GM19372 (cell line): ENCODE measurements around the gene PSENEN.
"Not testable (repeated sequence)": the region's sequence is repeated elsewhere in the genome, so short reads cannot be mapped to it uniquely, and the experiment has no call there.

Experiments used
- ATAC-seq: cut with Tn5 transposase; IDR thresholded peaks from one replicate; pipeline ENCODE4 v1.9.1; 2021; ENCODE audit warnings: mild to moderate bottlenecking, low read depth, moderate library complexity; ENCODE audit not compliant: unreplicated experiment

The PSENEN gene

DNA sequence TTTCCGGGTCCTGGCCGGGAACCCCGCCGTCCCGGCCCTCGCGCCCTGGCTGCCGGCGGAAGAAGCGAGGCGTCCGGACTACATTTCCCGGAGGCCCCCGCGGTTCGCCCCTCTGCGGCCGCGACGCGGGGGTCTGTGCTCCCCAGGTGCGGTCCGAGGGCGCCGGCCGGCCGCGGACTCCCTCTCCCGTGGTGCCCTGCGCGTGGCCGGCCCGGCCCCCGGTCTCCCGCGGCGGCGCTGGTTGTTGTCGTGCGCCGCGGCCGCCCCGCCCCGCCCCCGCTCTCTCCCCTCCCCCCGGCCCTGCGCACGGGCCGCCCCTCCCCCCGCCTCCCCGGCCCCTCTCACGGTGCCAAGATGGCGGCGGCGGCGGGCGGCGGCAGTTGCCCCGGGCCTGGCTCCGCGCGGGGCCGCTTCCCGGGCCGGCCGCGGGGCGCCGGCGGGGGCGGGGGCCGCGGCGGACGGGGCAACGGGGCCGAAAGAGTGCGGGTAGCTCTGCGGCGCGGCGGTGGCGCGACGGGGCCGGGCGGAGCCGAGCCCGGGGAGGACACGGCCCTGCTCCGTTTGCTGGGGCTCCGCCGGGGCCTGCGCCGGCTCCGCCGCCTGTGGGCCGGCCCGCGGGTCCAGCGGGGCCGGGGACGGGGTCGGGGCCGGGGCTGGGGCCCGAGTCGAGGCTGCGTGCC, 27.6 kb upstream of the PSENEN start, which contains the start of gene KMT2B:
KMT2B (plus strand) TSS at position 339 of the 680 bp plus-strand sequence; CDS start at position 355, 16 bp downstream.
- ATAC-seq = peak; percentile 58

DNA sequence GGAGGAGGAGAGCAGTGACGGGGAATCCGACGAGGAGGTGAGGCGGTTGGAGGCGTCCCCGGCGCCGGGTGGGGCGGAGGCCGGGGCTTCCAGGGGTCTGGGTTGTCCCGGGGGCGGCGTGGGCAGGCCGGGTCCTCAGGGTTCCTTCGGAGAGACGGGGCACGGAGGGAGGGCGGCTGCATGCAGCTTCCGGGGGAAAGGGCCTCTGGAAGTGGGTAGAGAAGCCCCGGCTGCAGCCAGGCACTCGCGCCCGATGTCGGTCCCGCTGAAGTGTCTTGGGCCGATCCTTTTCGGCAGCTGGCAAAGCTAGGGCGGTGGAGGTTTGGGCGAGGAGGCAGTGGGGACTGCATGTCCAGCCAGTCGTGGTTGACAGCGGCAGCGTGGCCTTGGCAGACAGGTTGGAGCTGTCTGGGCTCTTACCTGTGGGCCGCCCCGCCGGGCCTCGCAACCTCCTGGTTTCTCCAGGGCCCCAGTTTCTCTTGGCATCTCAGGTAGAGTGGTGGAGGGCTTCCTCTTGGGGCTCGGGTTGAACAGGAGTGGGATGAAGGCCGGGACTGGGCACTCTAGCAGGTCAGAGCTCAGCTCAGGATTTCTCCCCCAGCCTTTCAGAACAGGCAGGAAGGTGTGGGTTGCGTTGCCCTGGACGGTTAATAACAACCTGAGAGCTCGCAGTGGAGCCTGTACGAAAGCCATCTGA, 27.0 kb upstream of the PSENEN start:
- ATAC-seq = no peak

GRCh38 chr19:35719402-35720162, 25.9 kb upstream of the PSENEN start:
- ATAC-seq = no peak

DNA sequence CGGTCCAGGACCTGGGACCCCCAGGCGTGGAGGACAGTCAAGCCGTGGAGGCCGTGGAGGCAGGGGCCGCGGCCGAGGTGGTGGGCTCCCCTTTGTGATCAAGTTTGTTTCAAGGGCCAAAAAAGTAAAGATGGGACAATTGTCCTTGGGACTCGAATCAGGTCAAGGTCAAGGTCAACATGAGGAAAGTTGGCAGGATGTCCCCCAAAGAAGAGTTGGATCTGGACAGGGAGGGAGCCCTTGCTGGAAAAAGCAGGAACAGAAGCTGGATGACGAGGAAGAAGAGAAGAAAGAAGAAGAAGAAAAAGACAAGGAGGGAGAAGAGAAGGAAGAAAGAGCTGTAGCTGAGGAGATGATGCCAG, 25.3 kb upstream of the PSENEN start:
- ATAC-seq = no peak

DNA sequence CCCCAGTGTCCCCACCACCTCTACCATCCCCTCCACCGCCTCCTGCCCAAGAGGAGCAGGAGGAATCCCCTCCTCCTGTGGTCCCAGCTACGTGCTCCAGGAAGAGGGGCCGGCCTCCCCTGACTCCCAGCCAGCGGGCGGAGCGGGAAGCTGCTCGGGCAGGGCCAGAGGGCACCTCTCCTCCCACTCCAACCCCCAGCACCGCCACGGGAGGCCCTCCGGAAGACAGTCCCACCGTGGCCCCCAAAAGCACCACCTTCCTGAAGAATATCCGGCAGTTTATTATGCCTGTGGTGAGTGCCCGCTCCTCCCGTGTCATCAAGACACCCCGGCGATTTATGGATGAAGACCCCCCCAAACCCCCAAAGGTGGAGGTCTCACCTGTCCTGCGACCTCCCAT, 24.8 kb upstream of the PSENEN start:
- ATAC-seq = no peak

DNA sequence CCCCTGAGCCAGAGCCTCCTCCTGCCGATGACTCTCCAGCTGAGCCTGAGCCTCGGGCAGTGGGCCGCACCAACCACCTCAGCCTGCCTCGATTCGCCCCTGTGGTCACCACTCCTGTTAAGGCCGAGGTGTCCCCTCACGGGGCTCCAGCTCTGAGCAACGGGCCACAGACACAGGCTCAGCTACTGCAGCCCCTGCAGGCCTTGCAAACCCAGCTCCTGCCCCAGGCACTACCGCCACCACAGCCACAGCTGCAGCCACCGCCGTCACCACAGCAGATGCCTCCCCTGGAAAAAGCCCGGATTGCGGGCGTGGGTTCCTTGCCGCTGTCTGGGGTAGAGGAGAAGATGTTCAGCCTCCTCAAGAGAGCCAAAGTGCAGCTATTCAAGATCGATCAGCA, 24.1 kb upstream of the PSENEN start:
- no peak for ATAC-seq

DNA sequence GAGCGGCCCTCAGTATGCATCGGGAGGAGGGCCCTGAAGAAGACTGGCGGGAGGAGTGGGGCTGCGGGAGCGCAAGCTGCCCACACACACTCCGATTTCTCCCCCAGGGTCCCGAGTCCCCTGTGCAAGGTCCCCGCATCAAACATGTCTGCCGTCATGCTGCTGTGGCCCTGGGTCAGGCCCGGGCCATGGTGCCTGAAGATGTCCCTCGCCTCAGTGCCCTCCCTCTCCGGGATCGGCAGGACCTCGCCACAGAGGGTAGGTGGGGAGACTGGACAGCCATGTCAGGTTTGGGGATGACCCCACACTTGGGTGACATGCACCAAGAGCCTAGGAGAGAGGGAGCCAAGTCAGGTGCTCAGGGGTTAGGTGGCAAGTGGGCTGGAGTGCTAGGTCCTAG, 23.0 kb upstream of the PSENEN start:
- no peak for ATAC-seq

DNA sequence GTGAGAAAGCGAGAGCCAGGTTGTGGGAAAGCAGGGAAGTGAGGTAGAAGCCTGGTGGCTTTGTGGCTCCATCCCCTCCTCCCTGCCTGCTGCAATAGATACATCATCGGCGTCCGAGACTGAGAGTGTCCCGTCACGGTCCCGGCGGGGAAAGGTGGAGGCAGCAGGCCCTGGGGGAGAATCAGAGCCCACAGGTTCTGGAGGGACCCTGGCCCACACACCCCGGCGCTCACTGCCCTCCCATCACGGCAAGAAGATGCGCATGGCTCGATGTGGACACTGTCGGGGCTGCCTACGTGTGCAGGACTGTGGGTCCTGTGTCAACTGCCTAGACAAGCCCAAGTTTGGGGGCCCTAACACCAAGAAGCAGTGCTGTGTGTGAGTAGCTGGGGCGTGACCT, 22.6 kb upstream of the PSENEN start:
- ATAC-seq = no peak

DNA sequence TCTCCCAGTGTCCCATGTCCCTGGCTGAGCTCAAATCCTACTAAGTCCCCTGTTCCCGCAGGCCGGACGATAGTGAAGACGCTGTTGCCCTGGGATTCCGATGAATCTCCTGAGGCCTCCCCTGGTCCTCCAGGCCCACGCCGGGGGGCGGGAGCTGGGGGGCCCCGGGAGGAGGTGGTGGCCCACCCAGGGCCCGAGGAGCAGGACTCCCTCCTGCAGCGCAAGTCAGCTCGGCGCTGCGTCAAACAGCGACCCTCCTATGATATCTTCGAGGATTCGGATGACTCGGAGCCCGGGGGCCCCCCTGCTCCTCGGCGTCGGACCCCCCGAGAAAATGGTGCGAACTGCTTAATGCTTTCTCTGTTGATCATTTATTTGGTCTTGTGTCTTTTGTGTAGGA, 21.8 kb upstream of the PSENEN start:
- no peak for ATAC-seq

GRCh38 chr19:35724132-35724531, 21.3 kb upstream of the PSENEN start:
- ATAC-seq = not testable (repeated sequence)

GRCh38 chr19:35724560-35724959, 20.9 kb upstream of the PSENEN start:
- no peak for ATAC-seq

- no peak for ATAC-seq
Measured at GRCh38 chr19:35725216-35725861, 20.1 kb upstream of the PSENEN start.

DNA sequence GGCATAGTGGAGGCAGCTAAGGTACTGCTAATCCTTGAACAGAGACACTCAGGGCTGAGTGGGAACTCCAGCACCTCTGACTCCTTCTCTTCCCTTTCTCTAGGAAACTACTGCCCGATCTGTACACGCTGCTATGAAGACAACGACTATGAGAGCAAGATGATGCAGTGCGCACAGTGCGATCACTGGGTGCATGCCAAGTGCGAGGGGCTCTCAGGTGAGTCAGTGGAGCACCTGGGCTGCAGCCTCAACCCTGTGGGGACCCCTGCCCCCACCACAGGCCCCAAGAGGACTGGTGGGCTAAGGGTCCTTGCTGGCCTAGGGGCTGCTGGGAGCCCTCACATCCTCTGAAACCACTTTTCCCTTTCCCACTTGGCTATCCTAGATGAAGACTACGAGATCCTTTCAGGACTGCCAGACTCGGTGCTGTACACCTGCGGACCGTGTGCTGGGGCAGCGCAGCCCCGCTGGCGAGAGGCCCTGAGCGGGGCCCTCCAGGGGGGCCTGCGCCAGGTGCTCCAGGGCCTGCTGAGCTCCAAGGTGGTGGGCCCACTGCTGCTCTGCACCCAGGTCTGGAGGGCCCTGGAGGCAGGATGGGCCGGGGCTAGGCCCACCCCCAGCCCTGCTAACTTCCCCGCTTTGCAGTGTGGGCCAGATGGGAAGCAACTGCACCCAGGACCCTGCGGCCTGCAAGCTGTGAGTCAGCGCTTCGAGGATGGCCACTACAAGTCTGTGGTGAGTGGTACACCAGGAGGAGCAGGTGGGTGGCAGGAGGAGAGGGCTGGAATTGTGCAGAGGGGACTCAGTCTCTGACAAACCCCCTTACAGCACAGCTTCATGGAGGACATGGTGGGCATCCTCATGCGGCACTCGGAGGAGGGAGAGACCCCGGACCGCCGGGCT, 18.1 kb upstream of the PSENEN start:
- no peak for ATAC-seq

- ATAC-seq = no peak
Measured at GRCh38 chr19:35727956-35728706, 17.3 kb upstream of the PSENEN start.

GRCh38 chr19:35729021-35729420, 16.4 kb upstream of the PSENEN start:
- no peak for ATAC-seq

- ATAC-seq = no peak
Measured at GRCh38 chr19:35729763-35730162, 15.7 kb upstream of the PSENEN start.

DNA sequence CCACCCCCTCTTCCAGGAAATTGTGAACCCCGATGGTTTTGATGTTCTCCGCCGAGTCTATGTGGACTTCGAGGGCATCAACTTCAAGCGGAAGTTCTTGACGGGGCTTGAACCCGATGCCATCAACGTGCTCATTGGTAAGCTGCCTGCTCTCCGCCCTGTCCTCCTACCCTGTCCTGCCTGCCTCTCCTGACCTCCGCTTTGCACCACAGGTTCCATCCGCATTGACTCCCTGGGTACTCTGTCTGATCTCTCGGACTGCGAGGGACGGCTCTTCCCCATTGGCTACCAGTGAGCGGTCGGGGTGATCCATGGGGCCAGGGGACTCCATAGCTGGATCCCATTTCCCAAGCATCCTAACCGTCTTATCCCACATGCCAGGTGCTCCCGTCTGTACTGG, 15.1 kb upstream of the PSENEN start:
- no peak for ATAC-seq

DNA sequence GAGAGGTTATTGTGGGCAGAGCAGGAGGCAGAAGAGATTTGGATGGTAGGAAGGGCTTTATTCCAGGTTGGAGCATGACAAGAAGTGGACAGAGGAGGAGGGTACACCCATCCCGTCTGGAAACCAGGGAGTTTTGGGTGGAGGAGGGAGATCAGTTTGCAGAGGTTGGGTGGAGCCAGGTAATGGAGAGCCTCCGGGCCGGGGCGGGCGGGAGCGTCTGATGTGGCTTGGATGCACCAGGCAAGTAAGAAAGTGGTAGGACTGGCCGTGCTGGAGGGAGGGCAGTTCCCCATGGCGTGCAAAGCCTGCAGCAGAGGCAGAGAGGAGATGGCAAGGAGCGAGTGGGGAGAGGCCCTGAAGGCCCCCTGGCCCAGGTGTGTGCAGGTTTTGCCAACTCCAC, 14.1 kb upstream of the PSENEN start:
- no peak for ATAC-seq

DNA sequence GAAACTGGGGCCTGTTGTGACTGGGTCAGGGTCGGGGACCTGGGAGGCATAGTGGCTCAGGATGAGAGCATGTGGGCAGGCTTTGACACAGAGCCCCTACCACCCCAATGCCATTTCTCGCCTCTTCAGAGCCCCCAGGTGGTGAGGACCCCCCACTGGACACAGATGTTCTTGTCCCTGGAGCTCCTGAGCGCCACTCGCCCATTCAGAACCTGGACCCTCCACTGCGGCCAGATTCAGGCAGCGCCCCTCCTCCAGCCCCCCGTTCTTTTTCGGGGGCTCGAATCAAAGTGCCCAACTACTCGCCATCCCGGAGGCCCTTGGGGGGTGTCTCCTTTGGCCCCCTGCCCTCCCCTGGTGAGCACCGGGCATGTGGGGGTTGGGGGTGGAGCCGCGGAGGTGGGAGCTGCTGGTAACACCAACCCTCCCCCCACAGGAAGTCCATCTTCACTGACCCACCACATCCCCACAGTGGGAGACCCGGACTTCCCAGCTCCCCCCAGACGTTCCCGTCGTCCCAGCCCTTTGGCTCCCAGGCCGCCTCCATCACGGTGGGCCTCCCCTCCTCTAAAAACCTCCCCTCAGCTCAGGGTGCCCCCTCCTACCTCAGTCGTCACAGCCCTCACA, 13.6 kb upstream of the PSENEN start:
- no peak for ATAC-seq
